DOHH2 (cell line): ENCODE data around the gene DHX29.

ENCODE experiments used
- H3F3A ChIP-seq: fragments of 200-600 bp; sonication (generic), shearing (Covaris generic); 2 replicates; pipeline ENCODE4 v1.6.0; 2016; ENCODE audit warnings: antibody characterized with exemption, mild to moderate bottlenecking; ENCODE audit not compliant: control insufficient read depth, insufficient read depth
- H3K27ac ChIP-seq: fragments of 200-600 bp; sonication (generic); 2 replicates; pipeline ENCODE4 v1.5.1; 2014; ENCODE audit warnings: low read depth, mild to moderate bottlenecking, low read length, moderate library complexity
- H3K27me3 ChIP-seq: fragments of 200-600 bp; sonication (generic); 2 replicates; pipeline ENCODE4 v1.6.1; 2014; ENCODE audit warnings: mild to moderate bottlenecking, low read length, mixed read lengths; ENCODE audit not compliant: control insufficient read depth
- H3K36me3 ChIP-seq: fragments of 200-600 bp; sonication (generic); 2 replicates; pipeline ENCODE4 v1.6.1; 2014; ENCODE audit warnings: mild to moderate bottlenecking, low read length, moderate library complexity, mixed read lengths; ENCODE audit not compliant: control insufficient read depth
- H3K4me1 ChIP-seq: fragments of 200-600 bp; sonication (generic); 2 replicates; pipeline ENCODE4 v1.6.1; 2014; ENCODE audit warnings: mild to moderate bottlenecking, low read length, mixed read lengths; ENCODE audit not compliant: control insufficient read depth
- H3K4me2 ChIP-seq: fragments of 200-600 bp; sonication (generic); 2 replicates; pipeline ENCODE4 v1.6.0; 2014; ENCODE audit warnings: mild to moderate bottlenecking, low read length, moderate library complexity
- H3K4me3 ChIP-seq: fragments of 200-600 bp; sonication (generic); 2 replicates; pipeline ENCODE4 v1.5.1; 2014; ENCODE audit warnings: mild to moderate bottlenecking, low read length, mixed read lengths
- H3K79me2 ChIP-seq: fragments of 200-600 bp; sonication (generic); 2 replicates; pipeline ENCODE4 v1.6.1; 2014; ENCODE audit warnings: mild to moderate bottlenecking, low read length, mixed read lengths; ENCODE audit not compliant: control insufficient read depth
- H3K9me2 ChIP-seq: fragments of 200-600 bp; sonication (generic); replicated peaks from 2 replicates; pipeline ENCODE4 v1.6.1; 2014; ENCODE audit warnings: mild to moderate bottlenecking, low read length, mixed read lengths; ENCODE audit not compliant: control insufficient read depth
- H3K9me3 ChIP-seq: fragments of 200-600 bp; sonication (generic); 2 replicates; pipeline ENCODE4 v1.6.1; 2014; ENCODE audit warnings: antibody characterized with exemption, low read length, mixed read lengths; ENCODE audit not compliant: control insufficient read depth, insufficient read depth
- H4K20me1 ChIP-seq: fragments of 200-600 bp; sonication (generic); 2 replicates; pipeline ENCODE4 v1.6.0; 2014; ENCODE audit warnings: low read depth, mild to moderate bottlenecking, antibody characterized with exemption, low read length, moderate library complexity; ENCODE audit not compliant: control insufficient read depth, insufficient read depth
- CTCF ChIP-seq: fragments of 200-600 bp; sonication (generic); IDR thresholded peaks from one replicate; pipeline ENCODE4 v1.5.1; 2014; ENCODE audit warnings: antibody characterized with exemption, mild to moderate bottlenecking, low read depth, low read length; ENCODE audit not compliant: poor library complexity, severe bottlenecking
- EZH2phosphoT487 ChIP-seq: fragments of 200-600 bp; sonication (generic); IDR thresholded peaks from 2 replicates; pipeline ENCODE4 v1.6.1; 2017; ENCODE audit warnings: borderline replicate concordance, mild to moderate bottlenecking, antibody characterized with exemption, low read length, moderate library complexity, mixed read lengths

The DHX29 gene

GRCh38 chr5:55276771-55277170 lies 30.7 kb downstream of the DHX29 start:
- H3K4me3 ChIP-seq, result no peak overlapping the region
- peaks cover 73% of the 10 kb centered on the region for H3K36me3 ChIP-seq
- no peaks in the 10 kb centered on the region for H3K27me3 ChIP-seq
- no peak overlapping the region for H3K4me2 ChIP-seq
- peaks cover 2% of the 10 kb centered on the region; the same call in 1 of the 2 replicates for H3F3A ChIP-seq
- H3K79me2 ChIP-seq, result no peaks in the 10 kb centered on the region
- H3K27ac ChIP-seq, result no peak overlapping the region
- H3K4me1 ChIP-seq, result no peaks in the 10 kb centered on the region
- TF ChIP-seq EZH2phosphoT487 (no peak), CTCF (no peak)
- H4K20me1 ChIP-seq, result no peaks in the 10 kb centered on the region
- H3K9me3 ChIP-seq, result no peaks in the 10 kb centered on the region
- H3K9me2 ChIP-seq, result no peaks in the 10 kb centered on the region

- H3F3A ChIP-seq, result no peaks in the 10 kb centered on the region
- no peaks in the 10 kb centered on the region for H3K9me2 ChIP-seq
- no peaks in the 10 kb centered on the region for H3K79me2 ChIP-seq
- no peaks in the 10 kb centered on the region for H3K4me1 ChIP-seq
- TF ChIP-seq EZH2phosphoT487 (no peak), CTCF (no peak)
- no peak overlapping the region for H3K27ac ChIP-seq
- peaks cover 61% of the 10 kb centered on the region for H3K36me3 ChIP-seq
- no peak overlapping the region for H3K4me2 ChIP-seq
- no peaks in the 10 kb centered on the region for H3K9me3 ChIP-seq
- no peaks in the 10 kb centered on the region for H4K20me1 ChIP-seq
- H3K27me3 ChIP-seq, result no peaks in the 10 kb centered on the region
- no peak overlapping the region for H3K4me3 ChIP-seq
These were observed 49.2 kb downstream of the DHX29 start for GRCh38 chr5:55258339-55258738.

GRCh38 chr5:55254802-55255201 lies 52.7 kb downstream of the DHX29 start:
- no peaks in the 10 kb centered on the region for H3K4me1 ChIP-seq
- H3K27me3 ChIP-seq, result no peaks in the 10 kb centered on the region
- no peak overlapping the region for H3K4me3 ChIP-seq
- H3K4me2 ChIP-seq, result no peak overlapping the region
- no peaks in the 10 kb centered on the region for H4K20me1 ChIP-seq
- H3K36me3 ChIP-seq, result peaks cover 35% of the 10 kb centered on the region
- no peaks in the 10 kb centered on the region for H3K9me3 ChIP-seq
- no peaks in the 10 kb centered on the region for H3K79me2 ChIP-seq
- TF ChIP-seq CTCF (no peak), EZH2phosphoT487 (no peak)
- no peak overlapping the region for H3K27ac ChIP-seq
- H3K9me2 ChIP-seq, result no peaks in the 10 kb centered on the region
- no peaks in the 10 kb centered on the region for H3F3A ChIP-seq

- Histone ChIP-seq H3K4me1 (no peaks in the 10 kb centered on the region), H3F3A (no peaks in the 10 kb centered on the region), H3K4me3 (no peak overlapping the region), H3K36me3 (peaks cover 7% of the 10 kb centered on the region), H3K27me3 (no peaks in the 10 kb centered on the region), H3K4me2 (no peak overlapping the region), H4K20me1 (no peaks in the 10 kb centered on the region), H3K79me2 (no peaks in the 10 kb centered on the region), H3K9me3 (peaks cover 14% of the 10 kb centered on the region), H3K9me2 (no peaks in the 10 kb centered on the region), H3K27ac (no peak overlapping the region)
- TF ChIP-seq EZH2phosphoT487 (no peak), CTCF (no peak)
These were observed 57.4 kb downstream of the DHX29 start for GRCh38 chr5:55250064-55250463.
